SK-N-SH (cell line): Measurements from ENCODE around the gene C1GALT1. TPM values are rescaled to one million over a fixed set of nuclear protein-coding genes. Genes with fewer than 3 reads are reported as not detected.

ENCODE experiments used
- CTCF ChIA-PET: fragments of 300-600, 350-600 bp; formaldehyde crosslinking; extraction: SDS; loops from one replicate; lab custom pipeline; 2021; lab: Yijun Ruan, JAX
- POLR2A ChIA-PET: fragments of 350-600 bp; sonication (Branson Sonifier 250); formaldehyde crosslinking; extraction: SDS; loops from one replicate; lab custom pipeline; 2020; ENCODE audit warnings: antibody characterized with exemption, inconsistent platforms; lab: Yijun Ruan, JAX
- DNase-seq: peaks from one replicate; pipeline ENCODE4 v3.0.0; 2012
- H2AFZ ChIP-seq: fragments of 200-600 bp; sonication (generic); 2 replicates; pipeline ENCODE4 v1.8.1; 2016; ENCODE audit warnings: antibody characterized with exemption, mild to moderate bottlenecking, low read depth
- H3F3A ChIP-seq: fragments of 200-600 bp; sonication (generic); replicated peaks from 2 replicates; pipeline ENCODE3; 2016; ENCODE audit warnings: antibody characterized with exemption, mild to moderate bottlenecking; ENCODE audit not compliant: insufficient read depth
- H3K27ac ChIP-seq, 2 experiments: fragments of 200-500 bp in 1 of 2; fragments of 200-600 bp in 1 of 2; sonication (Bioruptor generic) in 1 of 2; sonication (generic), shearing (Covaris generic) in 1 of 2; 2 replicates each; pipeline versions ENCODE4 v1.5.1 to v1.6.1; 2014 to 2016; ENCODE audit warnings: low read depth in 2 of 2, inconsistent platforms in 1 of 2, low read length in 1 of 2, mild to moderate bottlenecking in 1 of 2, mixed read lengths in 1 of 2
- H3K27me3 ChIP-seq: fragments of 200-600 bp; sonication (generic), shearing (Covaris generic); 2 replicates; pipeline ENCODE4 v1.6.1; 2016; ENCODE audit warnings: mixed run types; ENCODE audit not compliant: insufficient read depth
- H3K36me3 ChIP-seq, 2 experiments: fragments of 200-500 bp in 1 of 2; fragments of 200-600 bp in 1 of 2; sonication (Bioruptor generic) in 1 of 2; sonication (generic) in 1 of 2; replicated peaks in 1 of 2; 2 replicates each; pipeline versions ENCODE3 to v1.5.1; 2014 to 2016; ENCODE audit warnings: low read length in 1 of 2, mild to moderate bottlenecking in 1 of 2; ENCODE audit not compliant: insufficient read depth in 2 of 2, control insufficient read depth in 1 of 2
- H3K4me1 ChIP-seq, 2 experiments: fragments of 200-500 bp in 1 of 2; fragments of 200-600 bp in 1 of 2; sonication (Bioruptor generic) in 1 of 2; sonication (generic), shearing (Covaris generic) in 1 of 2; 2 replicates each; pipeline versions ENCODE4 v1.5.1 to v1.6.1; 2014 to 2016; ENCODE audit warnings: low read depth in 1 of 2, low read length in 1 of 2, mixed run types in 1 of 2; ENCODE audit not compliant: insufficient read depth in 2 of 2, control insufficient read depth in 1 of 2
- H3K4me2 ChIP-seq: fragments of 200-600 bp; sonication (generic), shearing (Covaris generic); 2 replicates; pipeline ENCODE4 v1.6.1; 2017; ENCODE audit warnings: mixed run types
- H3K4me3 ChIP-seq, 2 experiments: fragments of 200-500 bp in 1 of 2; fragments of 200-600 bp in 1 of 2; sonication (Bioruptor generic) in 1 of 2; sonication (generic), shearing (Covaris generic) in 1 of 2; 2 replicates each; pipeline versions ENCODE4 v1.5.1 to v1.8.1; 2014 to 2016; ENCODE audit warnings: low read depth in 2 of 2, inconsistent platforms in 1 of 2, low read length in 1 of 2, mild to moderate bottlenecking in 1 of 2, mixed read lengths in 1 of 2, moderate library complexity in 1 of 2
- H3K79me2 ChIP-seq: fragments of 200-600 bp; sonication (generic); 2 replicates; pipeline ENCODE4 v1.8.1; 2017; ENCODE audit warnings: mild to moderate bottlenecking; ENCODE audit not compliant: insufficient read depth
- H3K9ac ChIP-seq: fragments of 200-600 bp; sonication (generic); 2 replicates; pipeline ENCODE4 v1.6.1; 2017; ENCODE audit warnings: mixed run types
- H3K9me2 ChIP-seq: fragments of 200-600 bp; sonication (generic); 2 replicates; pipeline ENCODE4 v1.6.1; 2017; ENCODE audit warnings: mixed run types
- H3K9me3 ChIP-seq: fragments of 200-600 bp; sonication (generic); 2 replicates; pipeline ENCODE4 v1.6.1; 2017; ENCODE audit warnings: mixed run types, mild to moderate bottlenecking, moderate library complexity
- H4K20me1 ChIP-seq: fragments of 200-600 bp; sonication (generic); 2 replicates; pipeline ENCODE4 v1.6.1; 2017; ENCODE audit warnings: mild to moderate bottlenecking, mixed run types; ENCODE audit not compliant: insufficient read depth
- FOSL2 ChIP-seq: IDR thresholded peaks from 2 replicates; pipeline ENCODE4 v1.4.0; 2012; ENCODE audit warnings: low read depth, mild to moderate bottlenecking, moderate library complexity, borderline replicate concordance
- FOXJ3 ChIP-seq: sonication (generic); formaldehyde crosslinking; IDR thresholded peaks from 2 replicates; pipeline ENCODE4 v1.5.1; 2020; ENCODE audit warnings: mild to moderate bottlenecking, missing genetic modification reagents
- MXI1 ChIP-seq: IDR thresholded peaks from 2 replicates; pipeline ENCODE4 v1.6.1; 2012; ENCODE audit warnings: mild to moderate bottlenecking, low read depth, low read length, improper control_type of control experiment
- RAD21 ChIP-seq: IDR thresholded peaks from 2 replicates; pipeline ENCODE4 v1.6.1; 2012; ENCODE audit warnings: mild to moderate bottlenecking, low read length
- TEAD4 ChIP-seq: IDR thresholded peaks from 2 replicates; pipeline ENCODE4 v1.4.0; 2012; ENCODE audit warnings: mild to moderate bottlenecking, borderline replicate concordance; ENCODE audit not compliant: insufficient read depth
- USF2 ChIP-seq: fragments of 150-350 bp; IDR thresholded peaks from 2 replicates; pipeline ENCODE4 v1.6.1; 2017; ENCODE audit warnings: antibody characterized with exemption, low read length, low read depth, borderline replicate concordance
- YY1 ChIP-seq: IDR thresholded peaks from 2 replicates; pipeline ENCODE4 v1.4.0; 2012; ENCODE audit warnings: low read depth, mild to moderate bottlenecking
- WGBS: methylation state at CpG from one replicate; pipeline ENCODE4 v1.1.6; 2017; ENCODE audit warnings: low lambda C conversion rate; 5-methylcytosine and 5-hydroxymethylcytosine counted together
- polyA plus RNA-seq, 3 experiments: library from polyadenylated mRNA; depleted of rRNA; stranded (reverse); fragments of >200 nt; gene quantifications; 2 replicates each; pipeline ENCODE4 v1.2.3, GENCODE V29; 2012

C1GALT1 gene
- polyA plus RNA-seq, 1 of the 3 experiments (the other 2 are of a cell fraction): 15.2 TPM

GRCh38 chr7:7183061-7183837 lies 905 bp downstream of the C1GALT1 start (continued):
- TF ChIP-seq USF2: no peak

- CTCF ChIA-PET: interaction anchor here (0.7 to 2.0 kb wide), 5 partner anchors 72 to 357 kb away, joined by 3 to 9 read pairs (median 5); no protein-coding TSS in a partner anchor
- Histone ChIP-seq H3K4me1 (peaks cover 8 to 26% of the 10 kb centered on the region in 2 experiments; a peak in 3 of 4 replicates), H3K27me3 (no peaks in the 10 kb centered on the region), H3K27ac (peak overlapping the region in 1 of 2 experiments; percentile 77; a peak in 2 of 4 replicates), H3K4me2 (peak overlapping the region; percentile 86), H3K79me2 (peaks cover 53% of the 10 kb centered on the region), H2AFZ (peak overlapping the region; percentile 87), H3K36me3 (peaks cover 0 to 7% of the 10 kb centered on the region in 2 experiments), H3K9me3 (no peaks in the 10 kb centered on the region), H3K9me2 (no peaks in the 10 kb centered on the region), H3K4me3 (peak overlapping the region; percentile 78 to 100), H4K20me1 (no peaks in the 10 kb centered on the region), H3K9ac (peak overlapping the region; percentile 81), H3F3A (peaks cover 21% of the 10 kb centered on the region)
- POLR2A ChIA-PET: interaction anchor here (0.6 kb wide), 1 partner anchor 359 kb away, joined by 4 read pairs; no protein-coding TSS in a partner anchor
- no peak for TF ChIP-seq YY1
- 0 out of 2 replicates have a peak, but pooled peaks have one; percentile 12 for TF ChIP-seq TEAD4
- TF ChIP-seq FOSL2: peak; percentile 62; the same call in 1 of the 2 replicates
- WGBS: 57% methylated on average over 4 of the region's 4 CpGs
- DNase-seq: no peak
These were observed 1.6 kb downstream of the C1GALT1 start for GRCh38 chr7:7183838-7184463.

- Histone ChIP-seq H3K9ac (no peak overlapping the region), H3K27me3 (no peaks in the 10 kb centered on the region), H3K27ac (no peak overlapping the region), H3K79me2 (peaks cover 62% of the 10 kb centered on the region), H3K9me3 (no peaks in the 10 kb centered on the region), H3K36me3 (peaks cover 0 to 7% of the 10 kb centered on the region in 2 experiments), H3K9me2 (no peaks in the 10 kb centered on the region), H3K4me2 (no peak overlapping the region), H3K4me1 (peaks cover 14 to 31% of the 10 kb centered on the region in 2 experiments; a peak in 3 of 4 replicates), H4K20me1 (no peaks in the 10 kb centered on the region), H3F3A (peaks cover 25% of the 10 kb centered on the region), H2AFZ (no peak overlapping the region), H3K4me3 (no peak overlapping the region)
- WGBS: 90% methylated on average over 7 of the region's 7 CpGs
- no peak for TF ChIP-seq TEAD4
- TF ChIP-seq FOSL2: no peak
- no peak for TF ChIP-seq RAD21
- no peak for TF ChIP-seq FOXJ3 (CRISPR knock-in tag)
- TF ChIP-seq MXI1: no peak
- ChIA-PET CTCF (interaction anchor here (0.8 to 2.0 kb wide), 2 partner anchors 82 to 355 kb away, joined by 3 to 5 read pairs; no protein-coding TSS in a partner anchor), POLR2A (no interaction called here)
- no peak for DNase-seq
These were observed 3.1 kb downstream of the C1GALT1 start for GRCh38 chr7:7185371-7185989.
